GM21825 (cell line): ENCODE measurements around the gene PSG4.
"Not testable (repeated sequence)": the region's sequence is repeated elsewhere in the genome, so short reads cannot be mapped to it uniquely, and the experiment has no call there.

Experiments used
- ATAC-seq: cut with Tn5 transposase; IDR thresholded peaks from one replicate; pipeline ENCODE4 v1.9.1; 2021; ENCODE audit warnings: mild to moderate bottlenecking, moderate library complexity; ENCODE audit not compliant: unreplicated experiment

Gene PSG4

DNA sequence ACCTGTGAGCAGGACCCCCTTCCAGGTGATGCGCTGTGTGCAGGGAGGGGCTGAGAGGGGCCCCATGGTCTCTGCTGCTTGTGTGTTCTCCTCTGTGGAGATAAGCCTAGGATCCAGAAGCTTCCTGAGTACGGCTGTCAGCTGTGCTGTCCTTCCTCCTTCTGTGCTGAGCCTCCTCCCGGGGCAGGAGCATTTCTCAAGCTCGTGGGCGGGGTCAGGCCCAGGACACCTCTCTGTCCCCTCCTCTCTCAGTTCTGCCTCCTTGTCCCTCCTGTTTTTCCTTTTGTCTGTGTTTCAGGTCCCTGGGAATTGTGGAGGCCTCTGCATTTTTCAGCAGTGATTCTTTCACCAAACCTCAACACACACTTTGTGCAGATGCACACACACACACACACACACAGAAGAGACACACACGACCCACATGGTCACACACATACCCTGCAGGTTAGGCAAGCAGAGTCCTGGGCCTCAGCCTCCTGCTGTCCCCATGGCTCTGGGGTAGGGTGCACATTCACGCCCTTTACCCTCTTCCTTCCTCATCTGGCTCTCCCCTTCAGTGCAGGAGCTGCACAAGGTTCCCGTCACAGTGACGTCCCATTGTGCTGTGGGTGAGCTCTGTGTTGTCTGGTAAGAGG, at the start of gene PSG4:
Gene PSG4, minus strand, starts transcription at position 168 of the 635 bp plus-strand sequence. Its CDS starts 102 bp downstream, at position 66.
- ATAC-seq: not testable (repeated sequence)

DNA sequence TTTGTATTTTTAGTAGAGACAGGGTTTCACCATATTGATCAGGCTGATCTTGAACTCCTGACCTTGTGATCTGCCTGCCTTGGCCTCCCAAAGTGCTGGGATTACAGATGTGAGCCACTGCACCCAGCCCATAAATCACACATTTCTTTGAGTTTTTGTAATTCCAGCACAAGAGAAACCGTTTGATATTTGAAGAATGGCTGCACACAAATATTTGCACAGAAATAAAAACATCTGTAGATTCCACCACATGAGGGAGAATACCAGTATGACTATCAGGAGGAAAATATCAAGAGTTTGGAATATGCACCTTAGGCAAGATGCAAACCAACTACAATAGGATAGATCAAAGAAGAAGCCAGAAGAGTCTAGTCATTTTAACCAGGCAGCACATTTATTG, 46.0 kb upstream of the PSG4 start:
- ATAC-seq: not testable (repeated sequence)

DNA sequence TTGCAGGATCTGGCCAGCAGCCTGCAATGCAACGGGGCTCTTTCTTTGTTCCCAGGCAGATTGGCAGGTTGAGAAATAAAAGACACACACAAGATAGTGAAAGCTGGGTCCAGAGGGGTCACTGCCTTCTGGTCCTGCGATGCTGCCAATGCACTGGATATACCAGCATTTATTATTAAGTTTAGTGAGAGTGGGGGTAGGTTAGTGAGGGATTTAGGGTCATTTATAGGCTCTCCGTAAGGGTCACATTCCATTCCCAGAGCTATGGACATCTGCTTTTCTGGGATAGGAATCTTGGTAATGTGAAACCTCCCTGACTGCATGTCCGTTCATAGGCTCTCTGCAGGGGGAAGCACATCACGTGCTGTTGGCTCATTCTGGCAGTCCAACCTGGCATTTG, 44.9 kb upstream of the PSG4 start:
- not testable (repeated sequence) for ATAC-seq

DNA sequence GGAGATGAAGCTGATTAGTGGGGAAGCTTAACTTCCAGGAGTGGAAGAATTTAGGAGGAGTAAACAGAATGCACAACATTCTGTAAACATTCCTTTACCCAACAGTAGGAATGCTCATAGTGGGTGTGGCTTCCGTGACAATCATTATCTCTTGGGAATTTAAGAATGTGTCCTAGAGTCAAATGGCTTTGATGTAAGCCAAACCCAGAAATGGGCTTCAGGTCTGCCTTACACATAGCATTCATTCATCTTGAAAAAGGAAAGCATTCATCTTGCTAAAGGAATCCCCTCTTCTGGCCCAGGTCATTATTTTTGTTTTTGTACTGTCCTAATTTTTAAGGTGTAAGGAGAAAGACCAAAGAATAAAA, 43.2 kb upstream of the PSG4 start:
- ATAC-seq: not testable (repeated sequence)

DNA sequence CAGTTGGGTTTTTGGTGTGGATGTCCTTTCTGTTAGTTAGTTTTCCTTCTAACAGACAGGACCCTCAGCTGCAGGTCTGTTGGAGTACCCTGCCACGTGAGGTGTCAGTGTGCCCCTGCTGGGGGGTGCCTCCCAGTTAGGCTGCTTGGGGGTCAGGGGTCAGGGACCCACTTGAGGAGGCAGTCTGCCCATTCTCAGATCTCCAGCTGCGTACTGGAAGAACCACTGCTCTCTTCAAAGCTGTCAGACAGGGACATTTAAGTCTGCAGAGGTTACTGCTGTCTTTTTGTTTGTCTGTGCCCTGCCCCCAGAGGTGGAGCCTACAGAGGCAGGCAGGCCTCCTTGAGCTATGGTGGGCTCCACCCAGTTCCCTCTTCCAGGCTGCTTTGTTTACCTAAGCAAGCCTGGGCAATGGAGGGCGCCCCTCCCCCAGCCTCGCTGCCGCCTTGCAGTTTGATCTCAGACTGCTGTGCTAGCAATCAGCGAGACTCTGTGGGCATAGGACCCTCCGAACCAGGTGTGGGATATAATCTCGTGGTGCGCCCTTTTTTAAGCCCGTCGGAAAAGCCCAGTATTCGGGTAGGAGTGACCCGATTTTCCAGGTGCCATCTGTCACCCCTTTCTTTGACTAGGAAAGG, 41.9 kb upstream of the PSG4 start:
- not testable (repeated sequence) for ATAC-seq

DNA sequence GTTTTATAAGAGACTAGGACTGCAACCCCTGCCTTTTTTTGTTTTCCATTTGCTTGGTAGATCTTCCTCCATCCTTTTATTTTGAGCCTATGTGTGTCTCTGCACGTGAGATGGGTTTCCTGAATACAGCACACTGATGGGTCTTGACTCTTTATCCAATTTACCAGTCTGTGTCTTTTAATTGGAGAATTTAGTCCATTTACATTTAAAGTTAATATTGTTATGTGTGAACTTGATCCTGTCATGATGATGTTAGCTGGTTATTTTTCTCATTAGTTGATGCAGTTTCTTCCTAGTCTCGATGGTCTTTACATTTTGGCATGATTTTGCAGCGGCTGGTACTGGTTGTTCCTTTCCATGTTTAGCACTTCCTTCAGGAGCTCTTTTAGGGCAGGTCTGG, 40.4 kb upstream of the PSG4 start:
- ATAC-seq: not testable (repeated sequence)

DNA sequence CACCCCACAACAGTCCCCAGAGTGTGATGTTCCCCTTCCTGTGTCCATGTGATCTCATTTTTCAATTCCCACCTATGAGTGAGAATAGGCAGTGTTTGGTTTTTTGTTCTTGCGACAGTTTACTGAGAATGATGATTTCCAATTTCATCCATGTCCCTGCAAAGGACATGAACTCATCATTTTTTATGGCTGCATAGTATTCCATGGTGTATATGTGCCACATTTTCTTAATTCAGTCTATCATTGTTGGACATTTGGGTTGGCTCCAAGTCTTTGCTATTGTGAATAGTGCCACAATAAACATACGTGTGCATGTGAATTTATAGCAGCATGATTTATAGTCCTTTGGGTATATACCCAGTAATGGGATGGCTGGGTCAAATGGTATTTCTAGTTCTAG, 36.8 kb upstream of the PSG4 start:
- not testable (repeated sequence) for ATAC-seq

DNA sequence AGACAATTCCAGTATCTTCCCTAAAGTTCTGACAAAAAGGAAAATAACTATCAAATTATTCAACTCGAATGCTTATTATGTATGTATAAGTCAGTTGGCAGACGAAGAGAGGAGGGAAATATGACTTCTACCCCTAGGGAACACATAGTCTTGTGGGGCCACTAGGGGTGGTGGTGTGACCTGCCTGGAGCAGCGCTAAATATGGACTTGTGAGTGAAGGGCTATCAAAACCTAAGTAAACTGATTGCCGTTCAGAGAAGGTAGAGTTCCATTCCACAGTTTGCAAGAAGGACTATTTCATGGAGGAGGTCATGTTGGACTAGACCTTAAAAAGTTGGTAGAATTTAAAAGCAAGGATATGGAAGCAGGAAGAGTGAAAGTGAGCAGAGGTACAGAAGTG, 32.8 kb upstream of the PSG4 start:
- ATAC-seq: not testable (repeated sequence)

DNA sequence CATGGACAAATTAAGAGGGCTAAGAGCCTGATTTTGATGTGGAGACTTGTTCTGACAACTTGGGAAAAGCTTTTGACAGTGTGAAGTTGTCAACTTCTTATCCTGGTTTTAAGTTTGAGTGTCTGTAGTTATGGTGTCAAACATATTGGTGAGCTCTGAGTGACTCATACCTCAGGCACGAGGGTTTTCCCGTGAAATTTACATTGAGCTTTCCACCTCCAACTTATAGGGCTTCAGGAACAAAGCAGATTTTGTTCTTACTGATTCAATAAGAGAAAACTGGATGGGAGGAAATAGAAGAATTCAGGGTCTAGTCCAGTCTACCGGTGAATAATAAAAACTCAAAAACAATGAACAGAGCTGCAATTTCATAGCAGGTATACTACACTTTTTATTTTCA, 30.2 kb upstream of the PSG4 start:
- not testable (repeated sequence) for ATAC-seq

DNA sequence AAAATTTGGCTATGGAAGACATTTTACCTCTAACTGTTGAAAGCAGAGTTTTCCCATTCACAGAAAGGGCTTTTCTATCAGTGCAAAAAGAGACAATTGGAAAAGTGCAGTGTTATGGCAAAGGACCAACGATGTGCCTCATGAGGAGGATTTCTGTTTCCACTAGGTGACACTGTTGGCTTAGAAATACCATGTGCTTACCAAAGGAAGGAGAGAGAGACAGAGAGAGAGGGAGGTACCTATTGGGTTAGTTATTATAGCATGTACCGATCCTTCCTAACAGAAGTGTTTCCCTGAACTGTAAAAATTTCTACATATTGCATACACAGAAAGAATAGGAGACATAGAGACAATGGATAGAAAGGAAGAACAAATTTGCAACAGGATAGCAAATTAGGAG, 23.9 kb upstream of the PSG4 start:
- ATAC-seq: no peak

DNA sequence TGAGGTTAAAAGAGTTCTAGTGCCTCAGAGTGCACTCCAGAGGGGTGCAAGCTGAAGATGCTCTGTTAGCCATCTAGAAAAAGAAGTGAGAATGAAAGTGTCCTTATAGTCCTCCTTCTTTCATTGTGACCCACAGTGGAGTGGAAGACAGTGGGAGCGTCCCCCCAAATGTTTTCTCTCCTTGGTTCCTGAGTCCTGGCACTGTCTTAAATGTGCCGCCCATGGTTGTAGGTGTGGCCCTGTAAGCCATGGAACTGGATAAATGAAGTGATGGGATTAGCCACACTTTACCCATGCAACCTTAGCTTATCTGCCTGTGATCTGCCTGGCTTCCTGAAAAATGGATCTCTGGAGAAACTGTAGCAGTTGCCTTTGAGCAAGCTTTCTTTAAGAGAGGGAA, 23.3 kb upstream of the PSG4 start:
- ATAC-seq: not testable (repeated sequence)

DNA sequence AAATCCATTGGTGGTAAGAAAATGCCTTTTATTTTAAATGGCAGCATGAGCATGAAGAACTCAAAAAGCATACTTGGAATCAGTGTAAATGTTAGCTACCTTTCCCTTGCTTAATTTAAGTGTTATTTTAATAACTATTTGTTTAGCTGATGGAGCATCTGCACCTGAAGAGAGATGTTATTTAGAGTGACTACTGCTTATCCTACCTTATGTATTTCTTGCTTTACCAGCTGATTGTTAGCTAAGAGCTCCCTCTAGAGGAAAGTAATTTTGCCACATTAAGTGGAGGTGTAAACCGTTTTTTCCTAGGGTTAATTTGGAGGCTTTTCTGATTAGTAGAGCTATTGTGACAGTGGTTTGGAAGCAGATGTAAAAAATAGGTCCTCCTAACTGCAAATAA, 21.5 kb upstream of the PSG4 start:
- ATAC-seq: not testable (repeated sequence)

DNA sequence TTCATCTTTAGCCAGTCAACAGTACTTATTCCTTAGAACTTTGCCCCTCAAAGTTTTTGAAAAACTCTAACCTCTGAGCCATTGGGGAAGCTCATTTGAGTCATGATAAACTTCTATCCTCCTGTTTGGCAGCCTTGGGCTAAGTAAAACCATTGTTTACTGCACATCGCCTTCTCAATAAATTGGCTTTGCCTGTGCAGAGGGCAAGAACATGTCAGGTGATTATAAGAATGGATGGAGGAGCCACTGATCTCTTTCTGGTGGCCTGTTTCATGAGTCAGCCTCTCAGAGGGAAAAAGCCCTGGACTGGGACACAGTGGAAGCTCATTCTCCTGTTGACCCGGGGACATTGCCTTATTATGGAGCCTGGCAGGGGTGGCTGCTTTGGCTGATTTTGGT, 19.4 kb upstream of the PSG4 start:
- no peak for ATAC-seq

DNA sequence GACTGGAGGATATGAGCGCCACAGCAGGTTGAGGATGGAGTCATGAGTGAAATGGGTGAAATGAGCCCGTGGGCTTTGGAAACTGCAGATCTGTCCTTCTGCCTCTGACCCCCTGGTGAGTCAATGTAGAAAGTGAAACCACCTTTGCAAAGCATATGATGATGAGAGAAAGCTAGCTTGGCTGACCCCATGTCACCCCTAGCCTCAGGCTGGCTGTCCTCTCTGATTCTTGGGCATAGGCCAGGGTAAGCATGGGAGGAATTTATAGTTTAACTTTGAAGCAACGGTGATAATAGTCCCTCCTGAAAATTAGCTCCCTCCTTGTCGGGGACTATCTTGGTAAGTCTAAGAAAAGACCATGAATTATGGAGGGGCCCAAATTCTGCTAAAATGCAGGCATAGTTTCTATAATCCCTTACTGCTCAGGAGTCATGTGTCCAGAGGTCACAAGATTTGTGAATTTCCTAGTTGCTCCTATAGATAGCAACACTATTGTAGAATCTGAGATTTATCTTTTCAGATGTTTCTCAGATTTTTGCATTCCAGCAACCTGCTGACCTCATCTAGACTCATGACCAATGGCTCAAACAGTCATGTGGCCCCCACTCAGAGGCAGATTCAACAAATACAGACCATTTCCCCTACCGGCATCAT, 18.9 kb upstream of the PSG4 start:
- not testable (repeated sequence) for ATAC-seq

DNA sequence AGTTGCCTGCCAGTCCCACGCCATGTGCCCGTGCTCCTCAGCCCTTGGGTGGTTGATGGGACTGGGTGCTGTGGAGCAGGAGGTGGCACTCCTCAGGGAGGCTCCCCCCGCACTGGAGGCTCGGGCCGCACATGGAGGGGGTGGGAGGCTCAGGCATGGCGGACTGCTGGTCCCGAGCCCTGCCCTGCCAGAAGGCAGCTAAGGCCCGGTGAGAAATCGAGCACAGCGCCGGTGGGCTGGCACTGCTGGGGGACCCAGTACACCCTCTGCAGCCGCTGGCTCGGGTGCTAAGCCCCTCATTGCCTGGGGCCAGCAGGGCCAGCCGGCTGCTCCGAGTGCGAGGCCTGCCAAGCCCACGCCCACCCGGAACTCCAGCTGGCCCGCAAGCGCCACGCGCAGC, 16.5 kb upstream of the PSG4 start:
- ATAC-seq: not testable (repeated sequence)

DNA sequence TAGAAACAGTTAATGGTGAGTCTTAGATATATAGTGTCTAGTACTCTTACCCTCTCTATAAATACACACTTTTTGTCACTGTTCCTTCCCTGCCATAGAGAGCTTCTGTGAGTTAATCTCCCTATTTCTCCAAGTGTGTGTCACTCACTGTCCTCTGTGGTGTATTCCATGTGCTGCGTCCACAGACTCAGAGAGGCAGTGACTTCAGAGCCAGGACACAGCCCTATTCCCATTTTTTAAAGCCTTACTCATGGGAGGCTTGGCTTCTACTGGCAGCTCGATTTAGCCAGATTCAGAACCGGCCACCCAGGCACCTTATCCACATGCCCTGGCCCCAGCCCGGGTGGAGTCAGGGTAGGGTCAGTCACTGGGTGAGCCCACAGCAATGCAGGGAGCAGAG, 13.7 kb upstream of the PSG4 start:
- ATAC-seq: not testable (repeated sequence)

DNA sequence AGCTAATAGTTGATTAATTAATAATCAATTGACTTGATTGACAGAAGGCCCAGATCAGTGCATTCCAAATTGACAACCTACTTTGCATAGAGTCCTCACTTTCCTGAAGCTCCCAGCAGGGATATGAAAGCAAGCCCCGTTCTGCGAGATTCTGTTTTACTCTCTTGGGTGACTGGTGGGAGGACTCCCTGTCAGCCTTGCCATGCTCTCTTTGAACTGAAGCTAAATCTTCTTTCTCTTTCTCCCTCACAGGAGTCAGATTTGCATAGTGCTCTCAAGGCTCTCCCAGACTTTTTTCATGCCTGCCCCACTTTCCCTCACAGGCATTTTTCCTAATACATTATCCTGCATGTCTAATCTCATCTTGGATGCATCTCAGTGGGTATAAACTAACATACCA, 10.4 kb upstream of the PSG4 start:
- not testable (repeated sequence) for ATAC-seq

DNA sequence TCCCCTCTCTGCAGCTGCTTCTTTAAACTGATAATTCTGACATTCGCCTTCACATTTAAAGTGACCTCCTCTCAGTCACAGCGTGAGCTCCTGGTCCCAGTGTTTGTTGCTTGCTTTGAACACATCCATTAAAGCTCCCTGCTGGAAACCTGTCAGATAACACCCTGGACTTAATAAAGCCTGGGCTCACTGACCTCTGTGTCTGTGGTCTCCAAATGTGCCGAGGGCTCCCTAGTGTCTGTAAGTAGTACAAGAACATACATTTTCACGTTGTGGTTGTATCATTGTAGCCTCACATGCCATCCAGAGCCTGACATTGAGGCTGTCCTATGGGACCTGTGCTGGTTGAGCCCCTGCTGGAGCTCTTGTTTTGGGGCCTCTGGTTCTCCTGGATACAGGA, 2.6 kb upstream of the PSG4 start:
- ATAC-seq: no peak

DNA sequence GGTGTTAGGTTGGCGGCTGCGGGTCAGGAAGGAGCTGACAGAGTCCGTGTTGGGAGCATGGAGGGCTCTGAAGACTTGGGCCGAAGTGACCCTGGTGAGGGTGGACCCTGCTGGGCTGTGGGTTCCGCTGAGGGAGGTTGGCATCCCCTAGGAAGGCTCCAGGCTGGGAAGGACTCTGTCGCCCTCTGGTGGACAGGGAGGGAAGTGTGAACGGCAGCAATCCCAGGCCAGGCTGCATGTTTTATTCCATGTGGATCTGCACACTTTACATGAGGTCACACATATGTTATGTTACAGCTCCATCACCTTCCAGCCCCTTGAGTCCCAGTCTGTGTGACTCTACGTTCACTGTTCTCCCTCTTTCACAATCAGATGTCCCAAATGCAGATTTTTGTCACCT, 1.7 kb upstream of the PSG4 start:
- not testable (repeated sequence) for ATAC-seq

DNA sequence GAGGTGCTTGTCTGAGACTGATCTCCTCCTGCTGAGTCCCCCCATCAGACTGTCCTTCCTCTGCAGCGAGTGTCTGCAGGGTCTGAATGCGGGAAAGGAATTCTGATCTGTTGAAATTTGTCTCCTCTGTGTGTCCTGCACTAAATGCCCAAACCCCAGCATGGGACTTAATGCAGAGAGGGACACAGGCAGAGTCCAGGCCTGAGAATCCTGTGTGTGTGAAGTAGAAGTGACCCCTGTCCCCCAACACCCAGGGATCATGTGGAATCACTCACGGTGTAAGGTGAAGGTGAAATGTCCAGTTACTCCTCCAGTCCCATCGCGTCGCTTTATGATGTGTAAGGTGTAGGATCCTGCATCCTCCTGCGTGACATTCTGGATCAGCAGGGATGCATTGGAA, 1.8 kb downstream of the PSG4 start:
- ATAC-seq: not testable (repeated sequence)

DNA sequence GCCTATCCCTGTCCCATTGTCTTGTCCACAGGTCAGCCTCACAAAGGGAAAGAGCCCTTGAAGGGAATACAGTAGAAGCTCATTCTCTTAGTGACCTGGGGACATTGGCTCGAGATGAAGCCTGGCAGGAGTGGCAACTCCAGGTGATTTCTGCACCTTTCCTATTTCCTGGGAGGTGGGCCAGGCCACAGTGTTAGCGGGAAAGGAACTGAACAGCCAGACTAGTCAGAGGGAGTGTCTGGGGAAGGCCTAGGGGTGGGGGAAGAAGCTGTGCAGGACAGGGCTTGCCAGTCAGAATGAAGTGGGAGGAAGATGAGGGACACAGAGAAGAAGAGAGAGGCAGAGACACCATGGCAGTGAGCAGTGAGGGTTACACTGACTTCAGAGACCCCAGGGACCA, 3.5 kb downstream of the PSG4 start:
- not testable (repeated sequence) for ATAC-seq

DNA sequence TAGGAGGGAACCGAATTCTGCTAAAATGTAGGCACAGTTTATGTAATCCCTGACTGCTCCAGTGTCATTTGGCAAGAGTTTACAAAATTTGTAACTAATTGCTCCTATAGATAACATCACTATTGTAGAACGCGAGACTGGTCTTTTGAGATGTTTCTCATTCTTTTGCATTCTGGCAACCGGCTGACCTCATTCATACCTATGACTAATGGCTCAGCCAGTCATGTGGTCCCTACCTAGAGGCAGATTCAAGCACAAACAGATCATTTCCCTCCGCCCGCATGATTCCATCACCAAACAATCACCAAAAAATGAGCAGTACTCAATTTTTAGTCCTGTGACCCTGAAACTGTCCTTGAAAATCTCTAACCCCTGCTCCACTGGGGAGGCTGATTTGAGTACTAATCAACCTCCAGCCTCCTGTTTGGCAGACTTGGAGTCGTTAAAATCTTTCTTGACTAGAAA, 4.1 kb downstream of the PSG4 start:
- ATAC-seq: not testable (repeated sequence)
